Activated T-cell treated with anti-CD3 and anti-CD28 coated beads for 24 hours (primary cell): ENCODE measurements around the gene CCDC85A.

Source experiments
- DNase-seq: peaks from one replicate; pipeline ENCODE4 v3.0.0-alpha.2; 2020; ENCODE audit warnings: low read depth

Gene CCDC85A

DNA sequence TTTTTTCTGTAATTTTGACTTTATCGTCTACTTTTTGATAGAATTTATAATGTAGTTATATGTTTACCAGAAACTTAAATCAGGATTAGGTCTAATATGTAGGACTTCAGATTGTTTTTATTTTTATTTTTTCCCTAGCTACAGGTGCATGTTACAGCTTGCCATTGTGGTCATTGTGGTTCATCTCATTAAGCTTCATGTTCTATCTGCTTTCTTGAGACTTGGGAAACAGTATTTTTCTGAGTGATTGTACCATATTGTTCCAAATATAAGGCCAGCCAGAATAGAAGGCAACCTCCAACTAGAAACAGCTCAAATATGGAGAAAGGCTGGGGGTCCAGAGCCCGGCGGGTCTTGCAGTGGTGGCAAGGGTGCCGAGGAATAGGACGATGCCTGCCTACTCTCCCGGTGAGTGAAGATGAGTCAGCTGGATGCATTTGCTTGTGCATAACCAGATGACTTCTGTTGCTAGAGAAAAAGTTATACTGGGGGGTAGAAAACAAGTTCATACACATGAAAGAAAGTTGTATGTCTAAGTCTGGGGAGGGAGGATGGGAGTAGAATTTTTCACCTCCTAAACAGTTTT is 188.4 kb downstream of the CCDC85A start:
- DNase-seq = no peak

DNA sequence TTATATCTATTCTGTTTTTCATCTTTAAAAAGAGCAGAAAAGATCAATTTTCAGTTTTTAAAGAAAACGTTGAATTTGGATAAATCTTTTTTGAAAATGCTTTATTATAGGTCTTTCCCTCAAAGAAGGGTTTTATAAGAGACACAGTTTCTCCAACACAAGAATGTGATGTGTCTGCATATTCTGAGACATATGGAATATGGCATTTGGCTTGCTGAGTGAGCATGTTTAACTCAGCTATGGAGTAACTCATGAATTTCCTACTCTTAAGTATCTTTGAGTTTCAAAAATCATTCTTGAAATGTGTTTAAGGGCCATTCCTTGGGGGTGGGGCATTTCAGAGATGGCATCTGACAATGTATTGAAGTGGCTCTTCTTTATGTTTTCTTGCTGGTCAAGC is 191.5 kb downstream of the CCDC85A start:
- no peak for DNase-seq

DNA sequence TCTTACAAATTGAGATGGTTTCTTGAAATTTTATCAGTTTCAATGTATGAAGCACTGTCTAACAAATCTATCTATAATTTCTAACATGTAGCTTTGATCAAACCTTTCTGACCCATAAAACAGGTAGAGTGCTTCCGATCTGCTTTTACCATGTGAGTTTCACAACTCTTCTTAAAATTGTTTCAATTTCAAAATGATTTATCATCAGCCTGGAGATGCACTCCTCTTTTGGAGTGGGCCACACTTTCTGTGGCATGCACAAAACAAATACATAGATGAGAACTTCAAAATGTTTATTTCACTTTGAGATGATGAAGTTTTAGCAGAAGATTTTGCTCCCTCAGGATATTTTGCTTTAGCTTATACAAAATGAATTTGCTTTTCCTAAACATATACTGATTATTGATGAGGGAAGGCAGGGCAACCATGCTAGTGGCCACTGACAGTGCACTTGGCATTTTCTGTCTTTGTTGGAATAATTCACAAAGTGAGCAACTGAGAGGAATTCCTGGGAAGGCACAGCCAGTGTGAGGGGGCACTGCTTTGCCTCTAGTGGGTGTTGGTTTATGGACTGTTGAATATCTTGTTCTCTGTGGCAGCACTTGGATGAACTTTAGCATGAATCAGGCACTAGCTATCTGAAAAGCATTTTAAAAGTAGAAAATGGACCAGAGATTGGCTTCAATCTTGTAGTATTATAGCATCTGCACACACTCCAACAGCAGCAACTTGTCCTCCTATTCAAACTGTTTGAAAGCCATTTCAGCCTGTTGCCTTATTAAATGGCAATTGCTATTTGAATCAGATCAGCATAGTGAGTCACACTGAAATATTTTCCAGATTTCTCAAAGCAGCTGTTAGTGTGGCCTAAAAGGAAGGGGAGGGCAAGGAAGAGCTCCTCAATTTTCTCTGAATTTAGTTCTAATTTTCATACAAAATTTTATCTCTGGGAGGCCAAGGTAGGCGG is 193.2 kb downstream of the CCDC85A start:
- no peak for DNase-seq

DNA sequence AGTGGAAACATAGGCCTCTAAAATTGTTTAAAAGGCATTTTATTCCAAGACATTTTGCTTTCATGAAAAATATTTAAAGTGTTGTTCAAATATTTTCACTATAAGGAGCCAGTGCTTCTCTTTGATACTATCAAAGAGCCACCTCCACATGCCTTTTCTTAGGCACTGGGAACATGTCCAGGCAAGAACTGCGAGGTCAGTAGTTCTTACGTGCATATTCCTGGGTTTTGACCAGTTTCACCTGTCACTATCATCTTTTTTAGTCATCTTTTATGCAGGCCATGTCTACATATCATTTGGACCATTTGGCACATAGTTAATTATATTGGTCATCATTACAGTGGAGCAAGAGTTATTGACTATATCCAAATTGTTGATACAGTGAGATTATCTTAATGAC is 195.3 kb downstream of the CCDC85A start:
- DNase-seq = no peak

GRCh38 chr2:56380861-56381260 is 197.1 kb downstream of the CCDC85A start:
- no peak for DNase-seq

DNA sequence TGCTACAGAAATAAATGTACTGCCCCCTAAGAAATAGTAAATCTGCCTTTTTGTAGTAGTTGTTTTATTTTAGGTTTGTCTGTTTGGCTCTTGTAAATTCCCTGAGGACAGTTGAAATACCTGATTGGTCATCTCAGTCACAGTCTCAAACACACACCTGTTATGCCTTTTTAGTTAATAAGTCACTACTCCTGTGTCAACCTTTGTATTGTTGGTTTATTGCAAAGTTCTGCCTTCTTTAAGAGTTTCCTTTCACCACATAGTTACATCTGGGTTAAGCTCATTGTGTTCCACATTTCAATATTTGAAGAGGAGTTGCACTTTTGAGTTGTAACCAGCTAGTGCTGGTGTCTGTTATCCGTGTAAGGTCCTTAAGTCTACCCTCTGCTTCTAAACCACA is 198.7 kb downstream of the CCDC85A start:
- DNase-seq = no peak

- no peak for DNase-seq
Measured at GRCh38 chr2:56386657-56387056, 202.9 kb downstream of the CCDC85A start.

- DNase-seq = no peak
Measured at GRCh38 chr2:56390644-56391043, 206.9 kb downstream of the CCDC85A start.

GRCh38 chr2:56410140-56410539 is 226.3 kb downstream of the CCDC85A start:
- DNase-seq = no peak

- DNase-seq = no peak
Measured at GRCh38 chr2:56416500-56417176, 232.8 kb downstream of the CCDC85A start.
